HG02852 (cell line): ENCODE measurements around the gene SH3PXD2B.
"Not testable (repeated sequence)": the region's sequence is repeated elsewhere in the genome, so short reads cannot be mapped to it uniquely, and the experiment has no call there.

Experiments
- ATAC-seq: cut with Tn5 transposase; IDR thresholded peaks from one replicate; pipeline ENCODE4 v1.9.1; 2021; ENCODE audit warnings: mild to moderate bottlenecking, moderate library complexity; ENCODE audit not compliant: unreplicated experiment

The SH3PXD2B gene

GRCh38 chr5:172373680-172374079 lies 80.6 kb downstream of the SH3PXD2B start:
- ATAC-seq: no peak

DNA sequence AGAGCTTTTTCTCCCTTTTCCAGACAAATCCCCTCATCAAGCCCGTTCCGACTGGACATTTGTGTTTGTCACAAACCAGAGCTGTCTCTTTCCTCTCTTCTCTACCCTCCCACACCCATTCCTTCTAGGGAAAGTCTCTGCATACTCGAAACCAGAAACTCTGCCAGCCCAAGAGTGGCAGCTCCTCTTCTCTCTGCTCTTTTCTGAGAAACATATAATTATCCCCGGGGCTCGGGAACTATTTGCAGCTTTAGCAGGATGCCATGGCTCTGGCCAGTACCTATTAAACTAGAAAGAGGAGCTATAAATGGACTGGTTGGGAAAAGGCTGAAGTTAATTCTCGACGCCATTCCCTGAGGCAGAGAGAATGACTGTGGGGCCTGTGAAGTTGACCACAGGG lies 82.6 kb downstream of the SH3PXD2B start:
- ATAC-seq: no peak

- no peak for ATAC-seq
Measured at GRCh38 chr5:172370648-172371545, 83.4 kb downstream of the SH3PXD2B start.

DNA sequence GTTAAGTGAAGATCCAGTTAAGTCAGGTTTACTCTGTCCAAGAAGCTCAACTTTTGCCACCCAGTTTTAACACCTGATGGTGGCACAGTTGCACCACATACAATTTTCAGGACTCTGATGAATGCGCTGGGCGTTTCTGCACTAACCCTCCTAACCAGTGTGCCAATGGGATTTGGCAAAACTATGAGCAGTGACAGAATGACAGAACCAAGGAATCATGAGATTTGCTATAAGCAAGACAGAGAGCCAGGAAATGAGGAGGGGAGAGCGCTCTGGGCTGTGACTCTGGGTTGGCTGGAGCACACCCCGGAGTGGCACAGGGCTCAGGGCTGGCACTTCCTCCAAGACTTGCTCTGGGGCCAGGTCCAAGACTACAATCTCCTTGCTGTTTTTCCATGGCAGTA lies 84.1 kb downstream of the SH3PXD2B start:
- ATAC-seq: no peak

DNA sequence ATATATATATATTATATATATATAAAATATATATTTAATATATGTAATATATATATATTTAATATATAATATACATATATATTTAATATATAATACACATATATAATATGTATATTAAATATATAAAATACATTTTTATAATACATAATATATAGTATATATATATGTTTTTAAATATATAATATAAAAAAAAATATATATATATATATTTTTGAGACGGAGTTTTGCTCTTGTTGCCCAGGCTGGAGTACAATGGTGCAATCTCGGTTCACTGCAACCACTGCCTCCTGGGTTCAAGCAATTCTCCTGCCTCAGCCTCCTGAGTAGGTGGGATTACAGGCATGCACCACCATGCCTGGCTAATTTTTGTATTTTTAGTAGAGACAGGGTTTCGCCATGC lies 85.6 kb downstream of the SH3PXD2B start:
- not testable (repeated sequence) for ATAC-seq

GRCh38 chr5:172365948-172366608 lies 88.2 kb downstream of the SH3PXD2B start:
- no peak for ATAC-seq

DNA sequence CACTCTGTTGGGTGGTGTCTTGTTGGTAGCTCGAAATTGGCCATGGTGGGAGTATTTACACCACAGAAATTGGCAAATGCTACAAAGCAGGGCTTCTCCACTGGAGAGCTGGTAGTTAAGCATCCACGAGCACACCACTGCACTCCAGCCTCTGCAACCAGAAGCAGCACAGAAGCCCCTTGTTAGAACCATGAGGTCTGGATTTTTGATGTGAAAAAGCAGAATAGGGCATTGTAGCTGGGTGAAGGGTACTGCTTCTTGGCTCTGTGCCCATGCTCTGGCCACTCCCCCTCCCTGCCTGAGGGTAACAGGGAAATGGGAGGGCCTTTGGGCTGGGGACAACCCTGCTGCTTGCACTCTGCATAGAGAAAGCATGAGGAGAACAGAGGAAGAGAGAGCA lies 89.6 kb downstream of the SH3PXD2B start:
- no peak for ATAC-seq

GRCh38 chr5:172362755-172363154 lies 91.6 kb downstream of the SH3PXD2B start:
- no peak for ATAC-seq

- ATAC-seq: no peak
Measured at GRCh38 chr5:172361566-172362238, 92.6 kb downstream of the SH3PXD2B start.

DNA sequence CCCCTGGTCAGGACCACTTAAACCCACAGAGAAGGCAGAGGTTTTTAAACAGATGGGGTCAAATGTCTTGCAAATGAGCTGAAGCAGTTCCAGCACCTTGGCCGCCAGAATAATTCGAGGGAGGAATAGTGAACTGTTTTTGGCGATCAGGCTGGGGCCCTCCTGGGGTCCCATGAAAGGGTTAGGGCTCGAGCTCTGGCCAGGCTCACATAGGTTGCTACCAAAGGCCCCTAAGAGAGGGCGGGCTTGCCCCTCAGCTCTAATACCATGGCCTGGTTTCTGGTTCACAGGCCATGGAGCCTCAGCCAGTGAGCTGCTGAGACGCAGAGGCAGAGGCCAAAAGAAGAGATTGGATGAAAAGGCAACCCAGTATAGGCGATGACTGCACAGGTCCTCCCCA lies 96.0 kb downstream of the SH3PXD2B start:
- no peak for ATAC-seq

DNA sequence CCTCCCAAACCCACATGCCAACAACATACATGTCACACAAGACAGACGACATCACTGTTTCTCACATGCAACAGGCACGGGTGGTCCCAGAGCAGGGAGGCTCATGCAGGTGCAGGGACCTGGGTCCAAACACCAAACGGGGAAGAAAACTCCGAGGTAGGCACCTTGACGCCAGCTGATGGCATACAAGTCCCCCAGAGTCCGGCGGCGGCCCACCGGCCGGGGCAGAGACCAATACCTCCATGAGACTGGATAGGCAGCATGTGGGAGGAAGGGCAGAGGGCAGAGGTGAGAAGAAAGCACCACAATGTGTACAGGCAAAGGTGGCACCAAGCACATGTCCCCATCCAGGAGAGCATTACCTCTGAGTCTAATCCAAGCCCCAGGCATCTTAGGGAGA lies 97.8 kb downstream of the SH3PXD2B start:
- no peak for ATAC-seq

- no peak for ATAC-seq
Measured at GRCh38 chr5:172356047-172356446, 98.3 kb downstream of the SH3PXD2B start.

- no peak for ATAC-seq
Measured at GRCh38 chr5:172353846-172354245, 100.5 kb downstream of the SH3PXD2B start.

- no peak for ATAC-seq
Measured at GRCh38 chr5:172353271-172353812, 101.0 kb downstream of the SH3PXD2B start.

DNA sequence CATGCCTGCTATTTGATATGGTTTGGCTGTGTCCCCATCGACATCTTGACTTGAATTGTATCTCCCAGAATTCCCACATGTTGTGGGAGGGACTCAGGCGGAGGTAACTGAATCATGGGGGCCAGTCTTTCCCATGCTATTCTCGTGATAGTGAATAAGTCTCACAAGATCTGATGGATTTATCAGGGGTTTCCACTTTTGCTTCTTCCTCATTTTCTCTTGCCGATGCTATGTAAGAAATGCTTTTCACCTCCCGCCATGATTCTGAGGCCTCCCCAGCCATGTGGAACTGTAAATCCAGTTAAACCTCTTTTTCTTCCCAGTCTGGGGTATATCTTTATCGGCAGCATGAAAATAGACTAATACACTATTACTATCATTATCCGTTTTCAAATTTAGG lies 101.8 kb downstream of the SH3PXD2B start:
- not testable (repeated sequence) for ATAC-seq

- ATAC-seq: no peak
Measured at GRCh38 chr5:172351240-172351778, 103.0 kb downstream of the SH3PXD2B start.

DNA sequence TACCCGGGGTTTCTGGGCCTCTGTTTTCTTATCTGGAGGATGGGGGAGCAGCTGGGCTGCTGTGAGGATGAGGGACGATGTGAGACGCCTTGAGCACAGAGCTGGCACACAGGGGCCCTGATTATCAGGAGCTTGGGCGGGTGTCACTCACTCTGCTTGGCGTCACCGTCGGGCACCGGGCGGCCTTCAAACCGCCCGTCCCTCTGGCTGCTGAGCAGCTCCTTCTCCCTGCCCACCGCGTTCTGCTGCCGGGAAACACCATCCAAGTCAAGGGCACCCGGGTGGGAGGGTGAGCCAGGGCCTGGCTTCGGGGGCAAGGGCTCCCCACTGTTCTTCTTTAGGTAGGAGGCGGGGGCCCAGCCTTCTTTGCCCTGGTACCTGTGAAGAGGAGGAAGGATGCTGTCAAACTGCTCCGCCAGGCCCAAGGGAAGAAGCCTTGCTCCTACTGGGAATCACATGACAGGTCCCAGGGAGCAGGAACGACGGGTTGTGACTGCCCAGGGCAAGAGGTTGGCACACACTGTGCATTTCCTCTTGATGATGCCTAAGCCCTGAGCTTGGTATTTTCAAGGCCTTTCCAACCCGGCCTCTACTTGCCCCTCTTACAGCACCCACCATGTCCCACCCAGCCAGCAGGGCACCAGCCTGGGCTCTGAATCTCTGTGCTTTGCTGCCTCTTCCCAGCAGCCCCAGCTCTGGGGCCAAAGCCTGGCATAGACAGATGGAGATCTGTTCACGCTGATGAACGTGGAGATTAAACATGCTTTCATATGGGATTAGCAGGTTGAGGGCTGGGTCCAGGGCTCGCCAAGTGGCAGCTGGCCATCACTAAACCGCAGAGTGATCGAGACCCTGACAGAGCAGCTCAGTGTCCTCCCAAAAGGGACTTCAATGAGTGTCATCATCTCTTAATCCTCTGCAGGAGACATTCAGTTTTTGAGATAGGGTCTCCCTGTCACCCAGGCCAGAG lies 103.8 kb downstream of the SH3PXD2B start:
- ATAC-seq: no peak

DNA sequence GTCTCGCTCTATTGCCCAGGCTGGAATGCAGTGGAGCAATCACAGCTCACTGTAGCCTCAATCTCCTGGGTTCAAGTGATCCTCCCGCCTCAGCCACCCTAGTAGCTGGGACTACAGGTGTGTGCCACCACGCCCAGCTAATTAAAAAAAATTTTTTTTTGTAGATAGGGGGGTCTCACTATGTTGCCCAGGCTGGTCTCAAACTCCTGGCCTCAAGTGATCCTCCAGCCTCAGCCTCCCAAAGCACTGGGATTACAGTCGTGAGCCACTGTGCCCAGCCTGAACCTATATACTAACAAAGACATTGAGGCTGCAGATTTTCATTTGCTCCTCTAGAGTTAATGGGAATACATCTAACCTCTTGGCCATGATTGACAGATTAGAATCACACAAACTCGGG lies 105.6 kb downstream of the SH3PXD2B start:
- ATAC-seq: not testable (repeated sequence)

DNA sequence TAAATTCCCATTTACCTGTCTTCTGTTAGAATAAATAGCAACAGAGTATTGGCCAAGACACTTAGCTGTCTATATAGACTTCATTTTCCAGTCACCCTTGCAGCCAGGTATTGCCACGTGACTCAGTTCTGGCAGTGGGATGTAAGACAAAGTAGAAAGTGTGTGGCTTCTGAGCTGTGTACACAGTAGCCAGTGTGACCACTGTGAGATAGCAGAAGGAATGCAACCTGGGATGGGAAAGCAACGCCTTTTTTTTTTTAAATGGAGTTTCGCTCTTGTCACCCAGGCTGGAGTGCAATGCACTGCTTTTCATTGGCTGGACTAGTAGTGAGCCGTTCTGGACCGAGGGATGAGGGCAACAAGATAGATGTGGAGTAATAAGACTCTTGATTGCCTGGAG lies 106.2 kb downstream of the SH3PXD2B start:
- ATAC-seq: no peak

GRCh38 chr5:172347496-172348052 lies 106.8 kb downstream of the SH3PXD2B start:
- ATAC-seq: no peak
